ENCODE data around the gene AK3. TPM values are rescaled to one million over a fixed set of nuclear protein-coding genes. Genes with fewer than 3 reads are reported as not detected.

AK3 gene
- total RNA-seq, 2 donors from 2014 or later, result 51.5 to 59.8 TPM

GRCh38 chr9:4706021-4706420 is 35.0 kb downstream of the AK3 start:
- Histone ChIP-seq H3K9ac (ENCODE audit: extremely low read depth, low read length, poor library complexity, severe bottlenecking) (no peak overlapping the region), H3K4me3 (ENCODE audit: low read length) (no peak overlapping the region), H3K36me3 (ENCODE audit: control insufficient read depth, insufficient read depth, low read length) (peaks cover 77% of the 10 kb centered on the region), H3K4me1 (ENCODE audit: control insufficient read depth, insufficient read depth, low read length) (no peaks in the 10 kb centered on the region), H3K27me3 (ENCODE audit: control insufficient read depth, insufficient read depth, low read length, poor library complexity, severe bottlenecking) (no peaks in the 10 kb centered on the region), H3K27ac (ENCODE audit: low read depth, low read length) (no peak overlapping the region), H3K9me3 (ENCODE audit: control insufficient read depth, low read length) (no peaks in the 10 kb centered on the region)
- no peak overlapping the region for H3K4me3 Mint-ChIP-seq
- peak overlapping the region; percentile 1 for H3K27ac Mint-ChIP-seq
- WGBS, 2 experiments (ENCODE audit: insufficient coverage in 1 of 2, insufficient read length in 1 of 2), result 66 to 89% methylated on average over 1 to 2 of the region's 2 CpGs
- no peak for TF ChIP-seq CTCF (conservative IDR thresholded peaks at IDR 0.05)
- DNase-seq, result no peak
- H3K27me3 Mint-ChIP-seq (ENCODE audit: insufficient read depth), result no peaks in the 10 kb centered on the region
- peaks cover 52% of the 10 kb centered on the region for H3K36me3 Mint-ChIP-seq (ENCODE audit: low read depth)
- H3K4me1 Mint-ChIP-seq, result no peaks in the 10 kb centered on the region
- H3K9me3 Mint-ChIP-seq, result no peaks in the 10 kb centered on the region

GRCh38 chr9:4704129-4704528 is 36.9 kb downstream of the AK3 start:
- Histone ChIP-seq H3K27me3 (ENCODE audit: control insufficient read depth, insufficient read depth, low read length, poor library complexity, severe bottlenecking) (no peaks in the 10 kb centered on the region), H3K36me3 (ENCODE audit: control insufficient read depth, insufficient read depth, low read length) (peaks cover 77% of the 10 kb centered on the region), H3K9me3 (ENCODE audit: control insufficient read depth, low read length) (no peaks in the 10 kb centered on the region), H3K4me3 (ENCODE audit: low read length) (no peak overlapping the region), H3K4me1 (ENCODE audit: control insufficient read depth, insufficient read depth, low read length) (no peaks in the 10 kb centered on the region), H3K27ac (ENCODE audit: low read depth, low read length) (no peak overlapping the region), H3K9ac (ENCODE audit: extremely low read depth, low read length, poor library complexity, severe bottlenecking) (no peak overlapping the region)
- Mint-ChIP-seq H3K4me3 (no peak overlapping the region), H3K36me3 (ENCODE audit: low read depth) (peaks cover 49% of the 10 kb centered on the region), H3K9me3 (no peaks in the 10 kb centered on the region), H3K27ac (no peak overlapping the region), H3K27me3 (ENCODE audit: insufficient read depth) (no peaks in the 10 kb centered on the region), H3K4me1 (peaks cover 4% of the 10 kb centered on the region)
- 84 to 96% methylated on average over 2 of the region's 2 CpGs for WGBS, 2 experiments (ENCODE audit: insufficient coverage in 1 of 2, insufficient read length in 1 of 2)
- DNase-seq, result no peak
- no peak for TF ChIP-seq CTCF (conservative IDR thresholded peaks at IDR 0.05)

GRCh38 chr9:4701526-4701925 is 39.5 kb downstream of the AK3 start:
- Histone ChIP-seq H3K4me1 (ENCODE audit: control insufficient read depth, insufficient read depth, low read length) (no peaks in the 10 kb centered on the region), H3K36me3 (ENCODE audit: control insufficient read depth, insufficient read depth, low read length) (peaks cover 78% of the 10 kb centered on the region), H3K27me3 (ENCODE audit: control insufficient read depth, insufficient read depth, low read length, poor library complexity, severe bottlenecking) (no peaks in the 10 kb centered on the region), H3K4me3 (ENCODE audit: low read length) (no peak overlapping the region), H3K27ac (ENCODE audit: low read depth, low read length) (no peak overlapping the region), H3K9ac (ENCODE audit: extremely low read depth, low read length, poor library complexity, severe bottlenecking) (no peak overlapping the region), H3K9me3 (ENCODE audit: control insufficient read depth, low read length) (no peaks in the 10 kb centered on the region)
- Mint-ChIP-seq H3K27ac (no peak overlapping the region), H3K4me3 (no peak overlapping the region), H3K27me3 (ENCODE audit: insufficient read depth) (no peaks in the 10 kb centered on the region), H3K9me3 (no peaks in the 10 kb centered on the region), H3K4me1 (peaks cover 4% of the 10 kb centered on the region), H3K36me3 (ENCODE audit: low read depth) (peaks cover 49% of the 10 kb centered on the region)
- TF ChIP-seq CTCF (conservative IDR thresholded peaks at IDR 0.05), result no peak
- WGBS, 2 experiments (ENCODE audit: insufficient coverage in 1 of 2, insufficient read length in 1 of 2), result 100% methylated on average over 1 of the region's 1 CpG
- DNase-seq, result no peak
